Gastrocnemius medialis (tissue), 4 donors: ENCODE data around the gene RAB9A. TPM values are rescaled to one million over a fixed set of nuclear protein-coding genes. Genes with fewer than 3 reads are reported as not detected.
A peak's percentile ranks its signal among the peaks of the same experiment; 100 is the strongest.

ENCODE experiments used
- ATAC-seq, 2 donors: fragments of 150-250 bp; one replicate each; pipeline ENCODE4 v1.9.1; 2016
- DNase-seq, 2 donors: peaks; one replicate each; pipeline ENCODE4 v3.0.0-alpha.2; 2019
- H3K27ac ChIP-seq, 4 donors: fragments of 200-600 bp; sonication (generic); 1 replicate in 1 of 4; 2 replicates in 3 of 4; pipeline ENCODE4 v1.5.1; 2016 to 2018; ENCODE audit warnings: mild to moderate bottlenecking in 2 of 4, moderate library complexity in 1 of 4
- H3K27me3 ChIP-seq, 3 donors: fragments of 200-600 bp; sonication (generic) in 2 of 3; 1 replicate in 1 of 3; 2 replicates in 2 of 3; pipeline versions ENCODE4 v1.5.1 to v1.6.0; 2016 to 2019; ENCODE audit warnings: mild to moderate bottlenecking in 1 of 3, moderate library complexity in 1 of 3
- H3K36me3 ChIP-seq, 2 donors: fragments of 200-600 bp; sonication (generic) in 1 of 2; one replicate each; pipeline ENCODE4 v1.5.1; 2017 to 2018
- H3K4me1 ChIP-seq, 2 donors: fragments of 200-600 bp; sonication (generic) in 1 of 2; one replicate each; pipeline ENCODE4 v1.5.1; 2016 to 2017; ENCODE audit warnings: mild to moderate bottlenecking in 2 of 2
- H3K4me3 ChIP-seq, 4 donors: fragments of 200-600 bp; sonication (generic) in 3 of 4; 1 replicate in 1 of 4; 2 replicates in 3 of 4; pipeline ENCODE4 v1.5.1; 2016 to 2019; ENCODE audit warnings: mild to moderate bottlenecking in 2 of 4
- H3K9me3 ChIP-seq, 3 donors: fragments of 200-600 bp; sonication (generic) in 2 of 3; 1 replicate in 1 of 3; 2 replicates in 2 of 3; pipeline ENCODE4 v1.5.1; 2016 to 2019
- POLR2A ChIP-seq, 2 donors: fragments of 450-650 bp; IDR thresholded peaks; one replicate each; pipeline ENCODE4 v1.6.1; 2017; ENCODE audit warnings: antibody characterized with exemption in 2 of 2, mild to moderate bottlenecking in 2 of 2, moderate library complexity in 2 of 2
- in situ Hi-C, 4 donors: fragments of 200-750 bp; cut with MboI; loops; one replicate each; pipeline versions ENCODE4 v1.15.0 to v1.8.0; 2017; ENCODE audit warnings: low sequenced_read_pairs in 4 of 4
- intact Hi-C: fragments of 100-400 bp; cut with DNase I; formaldehyde crosslinking; loops from one replicate; pipeline ENCODE4 v1.15.1; 2023; ENCODE audit warnings: low total_unique reads
- total RNA-seq, 4 donors: library from RNA; depleted of rRNA; stranded (reverse); fragments of >200 nt; gene quantifications; one replicate each; pipeline versions ENCODE4 v1.1.0 to v1.2.3, GENCODE V29; 2016
- TF ChIP-seq, protein P1 (sequence below), 5 experiments: fragments of 450-650 bp in 3 of 5; fragments of 200-600 bp in 2 of 5; sonication (generic) in 2 of 5; IDR thresholded peaks in 4 of 5; conservative IDR thresholded peaks in 1 of 5; 1 replicate in 4 of 5; 2 replicates in 1 of 5; pipeline ENCODE4 v1.5.1; 2016 to 2019; ENCODE audit warnings: antibody characterized with exemption in 5 of 5, mild to moderate bottlenecking in 3 of 5, moderate library complexity in 3 of 5

RAB9A gene
- total RNA-seq, 4 donors from 2014 or later = 15.0 to 21.7 (median 18.5) TPM

- no peak for TF ChIP-seq POLR2A (IDR thresholded peaks at IDR 0.05)
- TF ChIP-seq, protein P1, sequence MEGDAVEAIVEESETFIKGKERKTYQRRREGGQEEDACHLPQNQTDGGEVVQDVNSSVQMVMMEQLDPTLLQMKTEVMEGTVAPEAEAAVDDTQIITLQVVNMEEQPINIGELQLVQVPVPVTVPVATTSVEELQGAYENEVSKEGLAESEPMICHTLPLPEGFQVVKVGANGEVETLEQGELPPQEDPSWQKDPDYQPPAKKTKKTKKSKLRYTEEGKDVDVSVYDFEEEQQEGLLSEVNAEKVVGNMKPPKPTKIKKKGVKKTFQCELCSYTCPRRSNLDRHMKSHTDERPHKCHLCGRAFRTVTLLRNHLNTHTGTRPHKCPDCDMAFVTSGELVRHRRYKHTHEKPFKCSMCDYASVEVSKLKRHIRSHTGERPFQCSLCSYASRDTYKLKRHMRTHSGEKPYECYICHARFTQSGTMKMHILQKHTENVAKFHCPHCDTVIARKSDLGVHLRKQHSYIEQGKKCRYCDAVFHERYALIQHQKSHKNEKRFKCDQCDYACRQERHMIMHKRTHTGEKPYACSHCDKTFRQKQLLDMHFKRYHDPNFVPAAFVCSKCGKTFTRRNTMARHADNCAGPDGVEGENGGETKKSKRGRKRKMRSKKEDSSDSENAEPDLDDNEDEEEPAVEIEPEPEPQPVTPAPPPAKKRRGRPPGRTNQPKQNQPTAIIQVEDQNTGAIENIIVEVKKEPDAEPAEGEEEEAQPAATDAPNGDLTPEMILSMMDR (IDR thresholded peaks at IDR 0.05 in 4 of 5, conservative IDR thresholded peaks at IDR 0.05 in 1 of 5) = no peak
- Histone ChIP-seq H3K36me3 (no peaks in the 10 kb centered on the region), H3K4me1 (peaks cover 0 to under 1% of the 10 kb centered on the region in 2 donors), H3K27me3 (no peaks in the 10 kb centered on the region), H3K4me3 (no peak overlapping the region), H3K9me3 (no peaks in the 10 kb centered on the region), H3K27ac (no peak overlapping the region)
- in situ Hi-C loops = no loop called here
- DNase-seq (no peak), ATAC-seq (no peak)
- intact Hi-C loops = no loop called here
These were observed 3.7 kb upstream of the RAB9A start for GRCh38 chrX:13685126-13685763.

GRCh38 chrX:13687203-13687602 is 1.7 kb upstream of the RAB9A start:
- H3K4me1 ChIP-seq = peaks cover 5 to 11% of the 10 kb centered on the region in 2 donors
- in situ Hi-C loops = no loop called here
- H3K4me3 ChIP-seq = no peak overlapping the region
- DNase-seq (no peak), ATAC-seq (no peak)
- H3K27me3 ChIP-seq = no peaks in the 10 kb centered on the region
- no peaks in the 10 kb centered on the region for H3K36me3 ChIP-seq
- H3K27ac ChIP-seq = no peak overlapping the region
- intact Hi-C loops = no loop called here
- TF ChIP-seq, protein P1 (IDR thresholded peaks at IDR 0.05 in 4 of 5, conservative IDR thresholded peaks at IDR 0.05 in 1 of 5) = no peak
- no peak for TF ChIP-seq POLR2A (IDR thresholded peaks at IDR 0.05)
- no peaks in the 10 kb centered on the region for H3K9me3 ChIP-seq

DNA sequence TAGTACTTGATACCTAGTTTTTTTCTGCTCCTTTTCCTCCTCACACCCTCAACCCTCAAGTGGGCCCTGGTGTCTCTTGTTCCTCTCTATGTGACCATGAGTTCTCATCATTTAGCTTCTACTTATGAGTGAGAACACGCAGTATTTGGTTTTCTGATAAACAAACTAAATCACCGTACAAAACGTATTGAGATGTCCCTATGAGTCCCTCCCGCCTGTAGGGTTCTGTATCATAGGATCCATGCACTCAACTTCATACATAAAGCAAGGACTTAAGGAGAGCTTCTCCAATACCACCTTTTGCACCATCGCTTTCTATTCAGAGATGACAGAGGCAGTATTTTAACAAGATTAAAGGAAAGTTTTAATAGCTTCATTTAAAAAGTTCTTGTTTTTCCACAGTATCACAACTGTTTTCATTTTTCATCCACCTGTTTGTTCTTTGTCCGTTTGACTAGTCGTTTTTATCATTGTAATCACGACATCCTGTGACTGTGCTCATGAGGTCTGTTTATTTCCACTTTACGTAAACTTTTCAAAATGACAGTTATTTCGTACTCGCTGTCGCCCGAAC is 457 bp upstream of the RAB9A start:
- H3K9me3 ChIP-seq = no peaks in the 10 kb centered on the region
- H3K27ac ChIP-seq = peak overlapping the region; percentile 91 to 98 (median 94)
- DNase-seq (no peak), ATAC-seq (no peak)
- H3K27me3 ChIP-seq = no peaks in the 10 kb centered on the region
- no peak for TF ChIP-seq POLR2A (IDR thresholded peaks at IDR 0.05)
- TF ChIP-seq, protein P1 (IDR thresholded peaks at IDR 0.05 in 4 of 5, conservative IDR thresholded peaks at IDR 0.05 in 1 of 5) = no peak
- H3K4me1 ChIP-seq = peaks cover 17 to 24% of the 10 kb centered on the region in 2 donors
- intact Hi-C loops (loop anchor here (2.0 kb wide), 1 partner anchor 36 kb away; the partner anchor contains the start of gene TCEANC), in situ Hi-C loops (no loop called here)
- peak overlapping the region; percentile 71 to 82 (median 74) for H3K4me3 ChIP-seq
- H3K36me3 ChIP-seq = no peaks in the 10 kb centered on the region

DNA sequence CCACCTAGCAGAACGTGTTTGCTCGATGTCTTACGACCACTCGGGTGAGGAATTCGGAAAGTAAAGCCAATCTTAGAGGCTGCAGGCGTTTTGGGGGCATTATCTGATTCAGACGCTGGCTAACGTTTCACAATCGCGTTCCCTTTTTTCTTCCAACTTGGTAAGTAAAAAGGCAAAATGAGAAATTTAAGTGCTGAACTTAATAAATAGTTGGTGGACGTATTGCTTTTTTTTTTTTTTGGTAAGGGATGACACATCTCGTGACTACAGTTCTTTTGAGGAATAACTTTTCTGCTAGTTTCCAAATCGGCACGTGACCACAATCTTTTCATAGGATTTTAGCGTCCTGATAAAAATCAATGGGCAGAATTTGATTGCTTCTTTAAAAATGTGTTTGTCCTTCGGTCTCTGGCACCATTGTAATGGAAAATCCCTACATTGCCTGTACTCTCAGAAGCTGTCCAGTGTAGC is 848 bp downstream of the RAB9A start:
- no peak for DNase-seq
- Histone ChIP-seq H3K27me3 (no peaks in the 10 kb centered on the region), H3K36me3 (no peaks in the 10 kb centered on the region), H3K9me3 (no peaks in the 10 kb centered on the region), H3K4me3 (peak overlapping the region; percentile 71 to 82 (median 74)), H3K4me1 (peaks cover 30 to 36% of the 10 kb centered on the region in 2 donors), H3K27ac (peak overlapping the region; percentile 91 to 98 (median 94))
- intact Hi-C loops (loop anchor here (1.0 to 2.0 kb wide), 2 partner anchors 37 to 46 kb away; partner anchors contain the start of gene TCEANC), in situ Hi-C loops (no loop called here)
- TF ChIP-seq, protein P1 (IDR thresholded peaks at IDR 0.05 in 4 of 5, conservative IDR thresholded peaks at IDR 0.05 in 1 of 5) = no peak
- TF ChIP-seq POLR2A (IDR thresholded peaks at IDR 0.05) = no peak
- ATAC-seq = no peak
